ENCODE measurements around the gene ABR. TPM values are rescaled to one million over a fixed set of nuclear protein-coding genes. Genes with fewer than 3 reads are reported as not detected.

The ABR gene
- total and polyA plus RNA-seq, 2 donors from 2014 or later: 18.7 to 116 TPM

DNA sequence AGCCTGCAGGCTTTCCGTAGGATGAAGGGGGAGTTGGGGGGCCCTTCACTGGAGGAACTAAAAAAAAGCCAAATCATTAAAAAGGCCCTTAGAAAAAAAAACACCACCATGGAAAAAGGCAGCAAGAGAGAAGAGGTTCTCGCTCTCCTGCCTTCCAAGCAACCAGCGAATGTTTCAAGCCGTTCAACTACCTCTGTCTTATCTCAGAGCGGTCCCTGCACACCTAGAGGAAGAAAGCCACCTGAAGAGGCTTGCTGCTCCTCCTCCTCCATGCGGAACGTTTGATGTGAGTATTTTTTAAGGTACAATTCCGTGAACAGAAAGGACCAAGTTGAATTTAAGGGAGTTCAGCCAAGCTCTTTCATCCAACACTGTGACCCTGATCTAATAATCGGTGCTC lies 209.4 kb downstream of the ABR start:
- Histone ChIP-seq H3K9ac (ENCODE audit: low read length in 3 of 3) (no peak overlapping the region), H3K27me3 (ENCODE audit: control insufficient read depth, insufficient read depth, low read length) (no peaks in the 10 kb centered on the region), H3K9me3 (ENCODE audit: control insufficient read depth in 2 of 3, insufficient read depth in 1 of 3, low read length in 3 of 3) (no peaks in the 10 kb centered on the region), H3K4me3 (ENCODE audit: low read length in 3 of 3) (no peak overlapping the region), H3K36me3 (ENCODE audit: control insufficient read depth in 2 of 3, insufficient read depth in 3 of 3, low read length in 3 of 3) (no peaks in the 10 kb centered on the region), H3K27ac (ENCODE audit: low read depth in 2 of 2, low read length in 2 of 2) (no peak overlapping the region), H3K4me1 (ENCODE audit: control insufficient read depth in 2 of 3, insufficient read depth in 2 of 3, low read depth in 1 of 3, low read length in 3 of 3) (no peaks in the 10 kb centered on the region)
- no peak for FAIRE-seq
- intact Hi-C loops (cut with DNase I): no loop called here
- no peak for DNase-seq
- TF ChIP-seq CTCF (IDR thresholded peaks at IDR 0.05; ENCODE audit: borderline replicate concordance, extremely low read depth, insufficient read depth): no peak

- H3K27ac ChIP-seq (ENCODE audit: low read depth in 2 of 2, low read length in 2 of 2): no peak overlapping the region
- H3K4me3 ChIP-seq (ENCODE audit: low read length in 3 of 3): no peak overlapping the region
- no peaks in the 10 kb centered on the region for H3K4me1 ChIP-seq (ENCODE audit: control insufficient read depth in 2 of 3, insufficient read depth in 2 of 3, low read depth in 1 of 3, low read length in 3 of 3)
- H3K27me3 ChIP-seq (ENCODE audit: control insufficient read depth, insufficient read depth, low read length): no peaks in the 10 kb centered on the region
- intact Hi-C loops (cut with DNase I): no loop called here
- FAIRE-seq (no peak), DNase-seq (peak in 2 of 5 donors; percentile 20 to 70)
- TF ChIP-seq CTCF (IDR thresholded peaks at IDR 0.05; ENCODE audit: borderline replicate concordance, extremely low read depth, insufficient read depth): no peak
- H3K9me3 ChIP-seq (ENCODE audit: control insufficient read depth in 2 of 3, insufficient read depth in 1 of 3, low read length in 3 of 3): no peaks in the 10 kb centered on the region
- H3K36me3 ChIP-seq (ENCODE audit: control insufficient read depth in 2 of 3, insufficient read depth in 3 of 3, low read length in 3 of 3): no peaks in the 10 kb centered on the region
- H3K9ac ChIP-seq (ENCODE audit: low read length in 3 of 3): no peak overlapping the region
Measured at GRCh38 chr17:969811-970355, 209.9 kb downstream of the ABR start.

GRCh38 chr17:968812-969730 lies 210.7 kb downstream of the ABR start:
- TF ChIP-seq CTCF (IDR thresholded peaks at IDR 0.05; ENCODE audit: borderline replicate concordance, extremely low read depth, insufficient read depth): no peak
- intact Hi-C loops (cut with DNase I): no loop called here
- Histone ChIP-seq H3K27ac (ENCODE audit: low read depth in 2 of 2, low read length in 2 of 2) (no peak overlapping the region), H3K27me3 (ENCODE audit: control insufficient read depth, insufficient read depth, low read length) (no peaks in the 10 kb centered on the region), H3K4me3 (ENCODE audit: low read length in 3 of 3) (no peak overlapping the region), H3K36me3 (ENCODE audit: control insufficient read depth in 2 of 3, insufficient read depth in 3 of 3, low read length in 3 of 3) (no peaks in the 10 kb centered on the region), H3K9ac (ENCODE audit: low read length in 3 of 3) (no peak overlapping the region), H3K9me3 (ENCODE audit: control insufficient read depth in 2 of 3, insufficient read depth in 1 of 3, low read length in 3 of 3) (no peaks in the 10 kb centered on the region), H3K4me1 (ENCODE audit: control insufficient read depth in 2 of 3, insufficient read depth in 2 of 3, low read depth in 1 of 3, low read length in 3 of 3) (no peaks in the 10 kb centered on the region)
- FAIRE-seq (no peak), DNase-seq (peak in 1 of 5 donors; percentile 26)
